Stomach smooth muscle (tissue), 2 donors: ENCODE results near the gene NGRN.

Experiments
- H3K27ac ChIP-seq: one replicate; pipeline ENCODE4 v1.7.0; 2013; ENCODE audit warnings: mild to moderate bottlenecking, low read length, inconsistent platforms
- H3K27me3 ChIP-seq, 2 donors: one replicate each; pipeline ENCODE4 v1.7.0; 2013; ENCODE audit warnings: low read length in 2 of 2; ENCODE audit not compliant: insufficient read depth in 2 of 2, control insufficient read depth in 1 of 2
- H3K36me3 ChIP-seq, 2 donors: one replicate each; pipeline ENCODE4 v1.7.0; 2013; ENCODE audit warnings: low read length in 2 of 2; ENCODE audit not compliant: control insufficient read depth in 2 of 2, insufficient read depth in 2 of 2
- H3K4me1 ChIP-seq: one replicate; pipeline ENCODE4 v1.7.0; 2013; ENCODE audit warnings: low read length; ENCODE audit not compliant: control insufficient read depth, insufficient read depth
- H3K4me3 ChIP-seq, 2 donors: one replicate each; pipeline ENCODE4 v1.7.0; 2013; ENCODE audit warnings: low read length in 2 of 2
- H3K9ac ChIP-seq, 2 donors: one replicate each; pipeline ENCODE4 v1.7.0; 2013; ENCODE audit warnings: low read length in 2 of 2, mild to moderate bottlenecking in 1 of 2
- H3K9me3 ChIP-seq, 2 donors: one replicate each; pipeline ENCODE4 v1.7.0; 2013; ENCODE audit warnings: low read length in 2 of 2; ENCODE audit not compliant: control insufficient read depth in 2 of 2
- donor health status: healthy.
- donor health status: Pancreatic carcinoma.

Gene NGRN

DNA sequence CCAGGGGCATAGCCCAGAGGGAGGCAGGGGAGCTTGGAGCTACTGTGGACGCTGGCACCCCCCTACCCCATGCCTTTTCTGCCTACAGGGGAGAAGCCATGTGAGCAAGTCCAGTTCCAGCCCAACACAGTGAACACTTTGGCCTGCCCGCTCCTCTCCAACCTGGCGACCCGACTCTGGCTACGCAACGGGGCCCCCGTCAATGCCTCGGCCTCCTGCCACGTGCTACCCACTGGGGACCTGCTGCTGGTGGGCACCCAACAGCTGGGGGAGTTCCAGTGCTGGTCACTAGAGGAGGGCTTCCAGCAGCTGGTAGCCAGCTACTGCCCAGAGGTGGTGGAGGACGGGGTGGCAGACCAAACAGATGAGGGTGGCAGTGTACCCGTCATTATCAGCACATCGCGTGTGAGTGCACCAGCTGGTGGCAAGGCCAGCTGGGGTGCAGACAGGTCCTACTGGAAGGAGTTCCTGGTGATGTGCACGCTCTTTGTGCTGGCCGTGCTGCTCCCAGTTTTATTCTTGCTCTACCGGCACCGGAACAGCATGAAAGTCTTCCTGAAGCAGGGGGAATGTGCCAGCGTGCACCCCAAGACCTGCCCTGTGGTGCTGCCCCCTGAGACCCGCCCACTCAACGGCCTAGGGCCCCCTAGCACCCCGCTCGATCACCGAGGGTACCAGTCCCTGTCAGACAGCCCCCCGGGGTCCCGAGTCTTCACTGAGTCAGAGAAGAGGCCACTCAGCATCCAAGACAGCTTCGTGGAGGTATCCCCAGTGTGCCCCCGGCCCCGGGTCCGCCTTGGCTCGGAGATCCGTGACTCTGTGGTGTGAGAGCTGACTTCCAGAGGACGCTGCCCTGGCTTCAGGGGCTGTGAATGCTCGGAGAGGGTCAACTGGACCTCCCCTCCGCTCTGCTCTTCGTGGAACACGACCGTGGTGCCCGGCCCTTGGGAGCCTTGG, 37.4 kb upstream of the NGRN start:
- peak overlapping the region in 1 of 2 donors; percentile 29 for H3K9ac ChIP-seq
- peaks cover 54% of the 10 kb centered on the region for H3K4me1 ChIP-seq
- H3K27ac ChIP-seq: peak overlapping the region; percentile 76
- no peaks in the 10 kb centered on the region for H3K9me3 ChIP-seq
- peaks cover 59 to 65% of the 10 kb centered on the region in 2 donors for H3K36me3 ChIP-seq
- H3K27me3 ChIP-seq: no peaks in the 10 kb centered on the region
- H3K4me3 ChIP-seq: peak overlapping the region in 1 of 2 donors; percentile 29

DNA sequence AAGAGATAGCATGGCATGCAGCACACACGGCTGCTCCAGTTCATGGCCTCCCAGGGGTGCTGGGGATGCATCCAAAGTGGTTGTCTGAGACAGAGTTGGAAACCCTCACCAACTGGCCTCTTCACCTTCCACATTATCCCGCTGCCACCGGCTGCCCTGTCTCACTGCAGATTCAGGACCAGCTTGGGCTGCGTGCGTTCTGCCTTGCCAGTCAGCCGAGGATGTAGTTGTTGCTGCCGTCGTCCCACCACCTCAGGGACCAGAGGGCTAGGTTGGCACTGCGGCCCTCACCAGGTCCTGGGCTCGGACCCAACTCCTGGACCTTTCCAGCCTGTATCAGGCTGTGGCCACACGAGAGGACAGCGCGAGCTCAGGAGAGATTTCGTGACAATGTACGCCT, 36.5 kb upstream of the NGRN start:
- Histone ChIP-seq H3K27ac (peak overlapping the region; percentile 76), H3K27me3 (no peaks in the 10 kb centered on the region), H3K9me3 (no peaks in the 10 kb centered on the region), H3K4me3 (peak overlapping the region in 1 of 2 donors; percentile 29), H3K9ac (no peak overlapping the region), H3K4me1 (peaks cover 54% of the 10 kb centered on the region), H3K36me3 (peaks cover 50 to 57% of the 10 kb centered on the region in 2 donors)

DNA sequence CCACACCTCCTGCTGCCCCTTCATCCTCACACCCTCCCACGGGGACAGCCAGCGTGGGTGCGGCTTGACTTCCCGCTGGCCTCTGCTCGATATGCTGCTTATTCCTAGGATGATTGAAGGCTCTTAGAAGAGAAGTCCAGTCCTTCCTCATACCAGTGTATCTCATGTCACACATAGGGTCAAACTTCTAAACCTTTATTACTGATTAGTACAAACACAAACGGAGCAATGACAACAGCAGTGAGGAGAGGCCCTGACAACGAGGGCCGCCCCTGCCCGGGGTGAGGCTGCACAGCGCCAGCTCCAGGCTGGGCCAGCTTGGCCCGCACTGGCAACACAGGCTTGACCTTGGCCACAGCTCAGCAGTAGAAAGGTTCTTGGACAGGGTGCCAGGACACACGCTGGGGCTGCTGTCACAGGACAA, 35.4 kb upstream of the NGRN start:
- Histone ChIP-seq H3K36me3 (peaks cover 39 to 46% of the 10 kb centered on the region in 2 donors), H3K9ac (no peak overlapping the region), H3K4me3 (peak overlapping the region in 1 of 2 donors; percentile 22), H3K27ac (peak overlapping the region; percentile 76), H3K9me3 (no peaks in the 10 kb centered on the region), H3K27me3 (no peaks in the 10 kb centered on the region), H3K4me1 (peaks cover 63% of the 10 kb centered on the region)

DNA sequence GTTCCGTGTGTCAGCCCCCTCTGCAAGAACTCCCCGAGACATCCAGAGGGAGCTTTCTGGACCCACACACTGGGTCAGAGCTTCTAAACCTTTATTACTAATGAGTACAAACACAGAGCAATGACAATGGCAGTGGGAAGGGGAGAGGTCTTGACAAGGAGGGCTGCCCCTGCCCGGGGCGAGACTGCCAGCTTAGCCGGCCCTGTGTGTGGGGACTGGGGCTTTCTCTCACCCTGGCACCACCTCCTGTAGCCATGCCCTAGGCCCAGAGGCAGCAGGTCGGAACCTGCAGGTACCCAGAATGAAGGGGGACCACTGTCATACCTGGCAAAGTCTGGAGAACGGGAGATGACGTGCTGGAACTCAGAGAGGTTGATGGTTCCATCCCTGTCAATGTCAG, 34.9 kb upstream of the NGRN start:
- peaks cover 34 to 41% of the 10 kb centered on the region in 2 donors for H3K36me3 ChIP-seq
- no peak overlapping the region for H3K4me3 ChIP-seq
- no peaks in the 10 kb centered on the region for H3K9me3 ChIP-seq
- H3K4me1 ChIP-seq: peaks cover 63% of the 10 kb centered on the region
- H3K9ac ChIP-seq: peak overlapping the region in 1 of 2 donors; percentile 13
- H3K27me3 ChIP-seq: no peaks in the 10 kb centered on the region
- peak overlapping the region; percentile 76 for H3K27ac ChIP-seq

DNA sequence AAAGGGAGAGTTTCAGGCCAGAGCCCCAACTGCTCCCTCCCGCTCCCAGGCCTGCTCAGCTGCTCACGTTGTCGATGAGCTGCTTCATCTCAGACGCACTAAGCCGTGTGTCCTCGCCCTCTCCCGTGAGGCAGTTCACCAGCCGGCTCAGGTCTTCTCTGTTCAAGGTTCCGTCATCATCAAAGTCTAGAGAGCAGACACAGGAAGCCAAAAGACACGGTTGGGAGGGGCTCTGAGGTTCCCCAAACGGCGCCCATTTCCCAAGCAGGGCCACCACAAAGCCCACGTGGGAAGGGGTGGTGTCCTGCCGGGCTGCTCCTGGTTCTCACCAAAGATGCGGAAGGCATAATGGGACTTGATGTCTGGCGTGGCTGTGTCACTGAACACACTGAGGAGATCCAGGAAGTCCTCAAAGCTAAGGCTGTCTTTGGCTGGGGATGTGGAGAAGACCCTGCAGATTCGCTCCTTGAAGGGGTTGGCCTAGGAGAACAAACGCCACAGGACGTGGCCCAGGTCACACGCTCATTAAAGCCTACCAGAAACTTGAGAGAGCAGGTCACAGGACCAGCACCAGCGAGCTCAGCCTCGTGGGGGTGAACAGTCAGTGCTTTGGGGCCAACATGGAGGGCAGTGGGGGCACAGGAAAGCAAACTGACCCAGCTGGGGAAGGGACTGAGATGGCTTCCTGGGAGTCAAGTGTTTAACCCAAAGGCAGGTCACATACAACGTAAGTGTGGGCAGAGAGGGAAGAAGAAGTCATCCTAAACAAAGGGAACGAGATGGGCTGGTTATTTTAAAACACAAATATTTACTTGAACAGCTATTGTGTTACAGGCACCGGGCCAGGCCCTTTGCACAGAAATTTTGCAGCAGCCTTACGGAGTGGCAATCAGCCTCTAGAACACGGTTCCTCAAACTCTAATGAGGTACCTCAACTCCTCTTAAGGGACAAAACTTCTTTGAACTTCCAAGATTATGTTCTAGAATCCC, 34.1 kb upstream of the NGRN start:
- peak overlapping the region in 1 of 2 donors; percentile 3 for H3K9ac ChIP-seq
- H3K27me3 ChIP-seq: no peaks in the 10 kb centered on the region
- H3K4me1 ChIP-seq: peaks cover 63% of the 10 kb centered on the region
- H3K9me3 ChIP-seq: no peaks in the 10 kb centered on the region
- no peak overlapping the region for H3K4me3 ChIP-seq
- H3K36me3 ChIP-seq: peaks cover 30 to 33% of the 10 kb centered on the region in 2 donors
- peak overlapping the region; percentile 76 for H3K27ac ChIP-seq

DNA sequence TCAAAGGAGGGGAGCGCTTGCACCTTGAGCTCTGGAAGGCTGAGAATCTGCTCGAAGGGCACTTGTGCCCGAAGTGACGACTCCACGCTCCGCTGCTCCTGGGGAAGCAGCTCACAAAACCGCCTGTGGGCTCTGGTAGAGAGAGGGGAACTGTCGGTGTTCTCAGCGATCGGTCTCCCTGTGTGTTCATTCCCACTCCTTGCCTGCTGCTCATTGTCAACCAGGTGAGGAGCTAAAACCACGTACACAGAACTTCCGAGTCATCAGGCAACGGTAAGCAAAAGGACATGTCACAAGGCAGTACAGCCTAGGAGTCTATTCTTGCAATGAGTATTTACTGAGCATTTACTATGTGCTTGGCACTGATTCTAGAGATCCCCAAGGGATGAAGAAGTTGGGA, 33.3 kb upstream of the NGRN start:
- H3K4me3 ChIP-seq: peak overlapping the region in 1 of 2 donors; percentile 35

DNA sequence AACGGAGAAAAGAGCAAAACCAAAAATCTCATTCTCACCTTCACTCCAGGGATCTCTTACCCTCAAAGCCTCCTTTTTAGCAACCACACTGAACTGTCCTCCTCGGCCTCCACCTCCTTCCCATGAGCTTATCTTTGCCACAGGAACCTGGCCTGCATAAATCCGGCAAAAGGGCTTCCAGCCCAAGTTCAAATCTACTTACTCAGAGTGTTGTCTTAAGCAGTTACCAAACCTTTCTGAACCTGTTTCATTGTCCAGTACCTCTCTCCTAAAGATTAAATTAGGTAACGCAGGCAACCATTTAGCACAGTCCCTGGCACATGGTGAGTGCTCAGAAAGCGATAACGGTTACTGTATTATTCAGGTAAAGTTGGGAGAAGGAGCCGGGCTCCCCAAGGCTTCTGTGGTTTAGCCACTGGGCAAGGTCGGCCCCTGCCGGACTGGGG, 32.5 kb upstream of the NGRN start:
- Histone ChIP-seq H3K9ac (peak overlapping the region; percentile 71 to 74), H3K4me3 (peak overlapping the region; percentile 81 to 91), H3K27me3 (no peaks in the 10 kb centered on the region), H3K36me3 (peaks cover 23 to 24% of the 10 kb centered on the region in 2 donors), H3K4me1 (peaks cover 61% of the 10 kb centered on the region), H3K9me3 (no peaks in the 10 kb centered on the region), H3K27ac (peak overlapping the region; percentile 82)

More for the DNA sequence above, 33.3 kb upstream of the NGRN start:
- Histone ChIP-seq H3K27ac (no peak overlapping the region), H3K4me1 (peaks cover 63% of the 10 kb centered on the region), H3K27me3 (no peaks in the 10 kb centered on the region), H3K9ac (peak overlapping the region; percentile 3 to 29), H3K36me3 (peaks cover 29 to 30% of the 10 kb centered on the region in 2 donors), H3K9me3 (no peaks in the 10 kb centered on the region)

DNA sequence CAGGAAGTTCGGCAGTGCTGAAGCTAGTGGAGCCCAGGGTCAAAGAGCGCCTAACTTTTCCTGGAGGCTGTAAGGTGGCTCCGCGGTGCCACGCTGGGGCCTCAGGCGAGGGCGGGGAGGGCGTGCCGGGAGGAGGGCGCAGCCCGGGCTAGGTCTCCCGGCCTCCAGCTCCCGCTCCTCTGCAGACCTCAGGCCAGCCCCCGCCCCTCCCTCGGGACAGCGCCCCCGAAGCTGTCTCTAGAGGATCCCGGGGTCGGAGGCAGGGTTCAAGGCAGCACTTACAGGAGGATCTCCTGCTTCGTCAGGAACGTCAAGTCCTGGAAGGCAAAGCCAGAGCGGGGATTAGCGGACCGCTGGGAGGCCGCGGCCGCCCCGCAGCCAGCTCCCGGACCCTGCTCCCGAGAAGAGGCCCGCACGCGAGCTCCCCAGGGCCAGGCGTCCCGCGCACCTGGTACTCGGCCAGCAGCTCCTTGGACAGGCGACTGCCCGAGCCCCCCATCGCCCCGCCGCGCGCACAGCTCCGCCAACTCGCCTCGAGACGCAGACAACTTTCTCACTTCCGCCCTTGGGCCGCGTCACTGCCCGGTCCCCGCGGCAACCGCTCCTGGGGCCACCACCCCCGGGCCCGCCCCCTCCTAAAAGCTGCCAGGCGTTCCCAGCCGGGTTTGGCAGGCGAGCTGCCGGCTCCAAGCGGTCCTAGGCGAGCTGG, 31.9 kb upstream of the NGRN start, which contains the start of gene CIB1:
CIB1 (minus strand) TSS at position 555 of the 709 bp plus-strand sequence; CDS start at position 499, 56 bp downstream.
- H3K4me3 ChIP-seq: peak within 1 kb of the TSS; percentile 81 to 91
- peaks cover 55% of the 10 kb centered on the region for H3K4me1 ChIP-seq
- H3K27ac ChIP-seq: peak within 1 kb of the TSS; percentile 83
- H3K9me3 ChIP-seq: no peaks in the 10 kb centered on the region
- no peaks in the 10 kb centered on the region for H3K27me3 ChIP-seq
- H3K36me3 ChIP-seq: peaks cover 20 to 27% of the 10 kb centered on the region in 2 donors
- H3K9ac ChIP-seq: peak within 1 kb of the TSS; percentile 71 to 78

DNA sequence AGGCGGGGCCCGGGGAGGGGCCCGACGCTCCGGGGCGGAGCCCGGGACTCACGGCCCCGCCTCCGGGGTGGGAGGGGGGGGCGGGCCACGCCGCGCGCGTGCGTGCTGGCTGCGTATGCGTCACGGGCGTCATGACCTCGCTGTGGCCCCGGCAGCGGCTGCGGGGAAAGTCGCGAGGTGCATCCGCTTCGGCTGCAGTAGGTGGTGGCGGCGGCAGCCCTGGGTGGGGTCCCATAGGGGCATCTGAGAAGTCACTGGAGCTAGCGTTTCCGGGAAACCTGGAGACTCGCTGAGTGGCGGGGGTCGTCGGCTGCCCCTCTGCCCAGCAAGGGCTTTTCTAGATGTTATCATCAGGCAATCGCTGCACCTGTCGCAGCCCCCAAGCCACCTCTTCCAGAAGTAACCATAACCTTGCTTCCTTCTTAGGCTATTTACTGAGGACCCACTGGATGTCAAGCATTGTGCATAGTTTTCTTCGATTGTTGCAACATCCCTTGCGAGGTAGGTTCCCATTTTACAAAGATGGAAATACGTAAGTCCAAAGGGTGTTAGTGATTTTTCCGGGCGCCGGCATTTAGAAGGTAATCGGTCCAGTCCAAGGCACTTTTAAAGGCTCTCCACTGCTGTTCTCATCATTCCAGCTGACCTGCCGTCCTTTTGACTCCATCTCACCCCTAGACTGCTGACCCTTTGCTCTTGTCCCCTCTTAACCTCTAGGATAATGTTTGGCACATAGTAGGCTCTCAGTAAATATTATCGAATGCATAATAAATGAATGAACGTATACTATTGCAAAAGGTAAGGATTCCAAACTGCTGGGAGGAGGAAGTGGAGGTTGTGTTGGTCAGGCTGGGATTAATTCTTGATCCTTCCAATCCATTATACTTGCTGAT, 31.1 kb upstream of the NGRN start, which contains the start of gene GDPGP1:
GDPGP1 (plus strand) TSS at position 114 of the 893 bp plus-strand sequence. CDS start 6,700 bp downstream, outside the sequence.
- Histone ChIP-seq H3K9me3 (no peaks in the 10 kb centered on the region), H3K27ac (peak within 1 kb of the TSS; percentile 83), H3K4me1 (peaks cover 47% of the 10 kb centered on the region), H3K36me3 (peaks cover 17 to 21% of the 10 kb centered on the region in 2 donors), H3K27me3 (no peaks in the 10 kb centered on the region), H3K4me3 (peak within 1 kb of the TSS; percentile 81 to 91), H3K9ac (peak within 1 kb of the TSS; percentile 71 to 78)
